MM.1S (cell line): ENCODE measurements around the gene VGLL4.

ENCODE experiments used
- DNase-seq: peaks from one replicate; pipeline ENCODE4 v3.0.0-alpha.2; 2015
- H2AFZ ChIP-seq: fragments of 300-600 bp; sonication (generic); 2 replicates; pipeline ENCODE4 v1.6.0; 2016; ENCODE audit warnings: antibody characterized with exemption, low read length
- H3F3A ChIP-seq: fragments of 300-600 bp; sonication (generic); 2 replicates; pipeline ENCODE4 v1.6.1; 2016; ENCODE audit warnings: mild to moderate bottlenecking, antibody characterized with exemption, low read length, moderate library complexity, mixed read lengths; ENCODE audit not compliant: insufficient read depth
- H3K27ac ChIP-seq: fragments of 300-600 bp; sonication (generic); 2 replicates; pipeline ENCODE4 v1.5.1; 2016; ENCODE audit warnings: mild to moderate bottlenecking, low read length
- H3K27me3 ChIP-seq: fragments of 300-600 bp; sonication (generic); replicated peaks from 2 replicates; pipeline ENCODE4 v1.6.0; 2016; ENCODE audit warnings: low read length; ENCODE audit not compliant: insufficient read depth
- H3K36me3 ChIP-seq: fragments of 300-600 bp; sonication (generic); replicated peaks from 2 replicates; pipeline ENCODE4 v1.6.1; 2016; ENCODE audit warnings: mild to moderate bottlenecking, low read length, mixed read lengths; ENCODE audit not compliant: insufficient read depth
- H3K4me1 ChIP-seq: fragments of 300-600 bp; sonication (generic); 2 replicates; pipeline ENCODE4 v1.6.1; 2016; ENCODE audit warnings: low read length, mixed read lengths
- H3K4me2 ChIP-seq: fragments of 300-600 bp; sonication (generic); 2 replicates; pipeline ENCODE4 v1.6.0; 2016; ENCODE audit warnings: low read depth, low read length
- H3K4me3 ChIP-seq: fragments of 300-600 bp; sonication (generic); 2 replicates; pipeline ENCODE4 v1.5.1; 2016; ENCODE audit warnings: low read length, mixed read lengths
- H3K79me2 ChIP-seq: fragments of 300-600 bp; sonication (generic); 2 replicates; pipeline ENCODE4 v1.6.1; 2016; ENCODE audit warnings: mixed run types, low read length, mixed read lengths
- H3K9ac ChIP-seq: fragments of 300-600 bp; sonication (generic); 2 replicates; pipeline ENCODE4 v1.6.1; 2016; ENCODE audit warnings: low read length, mixed read lengths
- H3K9me2 ChIP-seq: fragments of 300-600 bp; sonication (generic); replicated peaks from 2 replicates; pipeline ENCODE4 v1.6.1; 2016; ENCODE audit warnings: mild to moderate bottlenecking, low read length, mixed read lengths; ENCODE audit not compliant: insufficient read depth
- H3K9me3 ChIP-seq: fragments of 300-600 bp; sonication (generic); replicated peaks from 2 replicates; pipeline ENCODE4 v1.6.1; 2016; ENCODE audit warnings: mild to moderate bottlenecking, low read length, mixed read lengths; ENCODE audit not compliant: insufficient read depth
- H4K20me1 ChIP-seq: fragments of 300-600 bp; sonication (generic); 2 replicates; pipeline ENCODE4 v1.6.1; 2016; ENCODE audit warnings: mild to moderate bottlenecking, low read length, moderate library complexity, mixed read lengths; ENCODE audit not compliant: insufficient read depth
- CTCF ChIP-seq: fragments of 300-600 bp; sonication (generic); IDR thresholded peaks from 2 replicates; pipeline ENCODE4 v1.5.1; 2016; ENCODE audit warnings: antibody characterized with exemption, low read length, mixed read lengths
- EZH2 ChIP-seq: fragments of 300-600 bp; sonication (generic); optimal IDR thresholded peaks from 2 replicates; pipeline ENCODE3; 2017; ENCODE audit warnings: low read depth, mild to moderate bottlenecking, antibody characterized with exemption, low read length, mixed read lengths
- EZH2phosphoT487 ChIP-seq: fragments of 300-600 bp; sonication (generic); IDR thresholded peaks from 2 replicates; pipeline ENCODE4 v1.6.1; 2018; ENCODE audit warnings: antibody characterized with exemption, low read length

VGLL4 gene

GRCh38 chr3:11658180-11658579 is 14.5 kb upstream of the VGLL4 start:
- Histone ChIP-seq H3K9me3 (no peaks in the 10 kb centered on the region), H3K9me2 (no peaks in the 10 kb centered on the region), H3K4me2 (no peak overlapping the region), H3K27me3 (no peaks in the 10 kb centered on the region), H3K27ac (no peak overlapping the region), H3K4me3 (no peak overlapping the region), H3K36me3 (no peaks in the 10 kb centered on the region), H3K9ac (no peak overlapping the region), H3F3A (no peaks in the 10 kb centered on the region), H3K79me2 (peaks cover 22% of the 10 kb centered on the region; the same call in 1 of the 2 replicates), H3K4me1 (no peaks in the 10 kb centered on the region), H4K20me1 (0 out of 2 replicates have a peak, but pooled peaks cover 3% of the 10 kb centered on the region), H2AFZ (no peak overlapping the region)
- no peak for TF ChIP-seq CTCF
- no peak for TF ChIP-seq EZH2
- no peak for TF ChIP-seq EZH2phosphoT487
- no peak for DNase-seq

- no peaks in the 10 kb centered on the region for H3K36me3 ChIP-seq
- H3K9ac ChIP-seq, result no peak overlapping the region
These were observed 11.6 kb upstream of the VGLL4 start for GRCh38 chr3:11655196-11655928.

GRCh38 chr3:11654166-11654565 is 10.5 kb upstream of the VGLL4 start:
- Histone ChIP-seq H4K20me1 (0 out of 2 replicates have a peak, but pooled peaks cover 3% of the 10 kb centered on the region), H3K27ac (no peak overlapping the region)
- TF ChIP-seq EZH2phosphoT487, result no peak
- no peak for TF ChIP-seq EZH2
- no peak for TF ChIP-seq CTCF

More at GRCh38 chr3:11655196-11655928, 11.6 kb upstream of the VGLL4 start:
- H3K79me2 ChIP-seq, result peaks cover 19% of the 10 kb centered on the region; the same call in 1 of the 2 replicates
- H3K4me2 ChIP-seq, result no peak overlapping the region
- no peaks in the 10 kb centered on the region for H3F3A ChIP-seq
- no peaks in the 10 kb centered on the region for H3K9me2 ChIP-seq
- H2AFZ ChIP-seq, result no peak overlapping the region
- DNase-seq, result no peak
- no peaks in the 10 kb centered on the region for H3K27me3 ChIP-seq
- no peaks in the 10 kb centered on the region for H3K4me1 ChIP-seq
- peak; percentile 19 for TF ChIP-seq CTCF
- no peak for TF ChIP-seq EZH2
- 0 out of 2 replicates have a peak, but pooled peaks cover 3% of the 10 kb centered on the region for H4K20me1 ChIP-seq
- H3K4me3 ChIP-seq, result no peak overlapping the region
- no peaks in the 10 kb centered on the region for H3K9me3 ChIP-seq
- no peak overlapping the region for H3K27ac ChIP-seq

More at GRCh38 chr3:11654166-11654565, 10.5 kb upstream of the VGLL4 start:
- H3K4me2 ChIP-seq, result no peak overlapping the region
- H3K9me2 ChIP-seq, result no peaks in the 10 kb centered on the region
- 0 out of 2 replicates have a peak, but pooled peaks cover 17% of the 10 kb centered on the region for H3K79me2 ChIP-seq
- H3K9ac ChIP-seq, result no peak overlapping the region
- DNase-seq, result no peak
- no peaks in the 10 kb centered on the region for H3K27me3 ChIP-seq
- no peak overlapping the region for H2AFZ ChIP-seq
- no peaks in the 10 kb centered on the region for H3F3A ChIP-seq
- H3K4me1 ChIP-seq, result no peaks in the 10 kb centered on the region
- no peaks in the 10 kb centered on the region for H3K9me3 ChIP-seq
- no peaks in the 10 kb centered on the region for H3K36me3 ChIP-seq
- H3K4me3 ChIP-seq, result no peak overlapping the region
